IPS DF 6.9 (cell line): Measurements from ENCODE around the gene MAP7D3.
"Not testable (repeated sequence)": the region's sequence is repeated elsewhere in the genome, so short reads cannot be mapped to it uniquely, and the experiment has no call there.

ENCODE experiments used
- DNase-seq: peaks from one replicate; pipeline ENCODE4 v3.0.0-alpha.2; 2013; ENCODE audit warnings: low read depth, low spot score
- H3K27ac ChIP-seq: one replicate; pipeline ENCODE4 v1.5.1; 2013; ENCODE audit warnings: low read length, control low read depth
- H3K27me3 ChIP-seq: 2 replicates; pipeline ENCODE4 v1.6.1; 2013; ENCODE audit warnings: mild to moderate bottlenecking, low read length; ENCODE audit not compliant: control insufficient read depth, insufficient read depth
- H3K36me3 ChIP-seq: 2 replicates; pipeline ENCODE4 v1.6.1; 2013; ENCODE audit warnings: low read length; ENCODE audit not compliant: control insufficient read depth, insufficient read depth
- H3K4me1 ChIP-seq: 2 replicates; pipeline ENCODE4 v1.6.1; 2013; ENCODE audit warnings: low read length; ENCODE audit not compliant: control insufficient read depth, insufficient read depth
- H3K4me3 ChIP-seq: 2 replicates; pipeline ENCODE4 v1.5.1; 2013; ENCODE audit warnings: mild to moderate bottlenecking, low read length
- H3K9me3 ChIP-seq: 2 replicates; pipeline ENCODE4 v1.6.1; 2013; ENCODE audit warnings: low read length, inconsistent platforms; ENCODE audit not compliant: control insufficient read depth, insufficient read depth
- WGBS: extraction: QIAGEN DNeasy Blood & Tissue Kit; methylation state at CpG from one replicate; pipeline ENCODE4 v1.1.7; 2013; ENCODE audit warnings: mixed read lengths, missing lambda C conversion rate; ENCODE audit not compliant: insufficient read length, insufficient coverage; 5-methylcytosine and 5-hydroxymethylcytosine counted together

MAP7D3 gene, protein sequence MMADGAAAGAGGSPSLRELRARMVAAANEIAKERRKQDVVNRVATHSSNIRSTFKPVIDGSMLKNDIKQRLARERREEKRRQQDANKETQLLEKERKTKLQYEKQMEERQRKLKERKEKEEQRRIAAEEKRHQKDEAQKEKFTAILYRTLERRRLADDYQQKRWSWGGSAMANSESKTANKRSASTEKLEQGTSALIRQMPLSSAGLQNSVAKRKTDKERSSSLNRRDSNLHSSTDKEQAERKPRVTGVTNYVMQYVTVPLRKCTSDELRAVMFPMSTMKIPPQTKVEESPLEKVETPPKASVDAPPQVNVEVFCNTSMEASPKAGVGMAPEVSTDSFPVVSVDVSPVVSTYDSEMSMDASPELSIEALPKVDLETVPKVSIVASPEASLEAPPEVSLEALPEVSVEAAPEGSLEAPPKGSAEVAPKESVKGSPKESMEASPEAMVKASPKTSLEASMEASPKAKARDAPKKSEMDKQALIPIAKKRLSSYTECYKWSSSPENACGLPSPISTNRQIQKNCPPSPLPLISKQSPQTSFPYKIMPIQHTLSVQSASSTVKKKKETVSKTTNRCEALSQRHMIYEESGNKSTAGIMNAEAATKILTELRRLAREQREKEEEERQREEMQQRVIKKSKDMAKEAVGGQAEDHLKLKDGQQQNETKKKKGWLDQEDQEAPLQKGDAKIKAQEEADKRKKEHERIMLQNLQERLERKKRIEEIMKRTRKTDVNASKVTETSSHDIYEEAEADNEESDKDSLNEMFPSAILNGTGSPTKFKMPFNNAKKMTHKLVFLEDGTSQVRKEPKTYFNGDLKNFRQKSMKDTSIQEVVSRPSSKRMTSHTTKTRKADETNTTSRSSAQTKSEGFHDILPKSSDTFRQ

DNA sequence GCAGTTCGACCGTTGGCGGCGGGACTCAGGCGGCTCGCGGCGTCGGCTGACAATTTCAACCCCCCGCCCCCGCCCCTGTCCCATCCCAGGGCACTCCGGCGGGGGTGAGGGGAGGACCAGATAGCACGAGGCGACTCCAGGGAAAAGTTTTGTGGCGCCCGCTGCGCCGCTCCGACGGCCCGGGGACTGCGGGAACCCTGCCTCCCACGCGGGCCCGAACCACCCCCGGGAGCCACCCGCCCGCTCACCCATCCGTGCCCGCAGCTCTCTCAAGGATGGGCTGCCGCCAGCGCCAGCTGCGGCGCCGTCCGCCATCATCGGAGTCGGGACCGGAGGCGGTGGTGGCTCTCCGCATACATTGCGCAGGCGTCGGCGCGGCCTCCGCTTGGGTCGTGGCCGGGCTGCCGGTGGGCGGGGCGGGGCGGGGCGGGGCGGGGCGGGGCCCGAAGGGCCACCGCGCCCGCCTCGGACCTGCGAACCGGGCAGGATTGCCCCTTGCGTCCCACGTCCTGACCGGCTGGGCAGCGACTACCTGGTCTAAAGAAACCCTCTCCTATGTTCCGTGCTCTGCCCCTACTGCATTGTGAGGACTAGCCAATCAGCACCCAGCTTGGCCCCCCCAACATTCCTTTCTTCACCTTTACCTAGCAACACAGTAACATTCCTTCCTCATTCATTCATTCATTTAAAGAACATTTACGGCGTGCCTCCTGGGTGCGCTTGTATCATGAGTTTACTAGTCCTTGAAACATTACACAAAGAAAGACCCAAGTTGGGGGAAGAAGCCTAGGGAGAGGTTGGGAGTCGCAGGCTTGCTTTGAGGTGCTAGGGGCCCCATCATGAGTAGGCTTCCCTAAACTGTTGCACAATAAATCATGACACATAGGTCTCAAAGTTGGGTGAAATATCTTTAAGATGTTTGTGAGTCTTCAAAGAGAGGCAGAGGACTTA, at the start of gene MAP7D3:
Gene MAP7D3 (minus strand): TSS at position 360 of the 951 bp plus-strand sequence. CDS start 42 bp downstream, at position 318.
- Histone ChIP-seq H3K27ac (no peak within 1 kb of the TSS), H3K27me3 (no peaks in the 10 kb centered on the region), H3K4me3 (peak within 1 kb of the TSS; percentile 69; the same call in 1 of the 2 replicates), H3K4me1 (peaks cover 2% of the 10 kb centered on the region; the same call in 1 of the 2 replicates), H3K36me3 (no peaks in the 10 kb centered on the region), H3K9me3 (no peaks in the 10 kb centered on the region)
- no peak for DNase-seq
- no CpG with 5 or more reads among the region's 73 CpGs for WGBS

GRCh38 chrX:136300721-136301120, 49.5 kb upstream of the MAP7D3 start, which contains the start of gene ADGRG4:
Gene ADGRG4 (plus strand): TSS chrX:136300963. CDS start chrX:136308778, 7,815 bp downstream.
- H3K9me3 ChIP-seq, H3K4me3 ChIP-seq, DNase-seq, H3K4me1 ChIP-seq, H3K27me3 ChIP-seq, H3K36me3 ChIP-seq, H3K27ac ChIP-seq: not testable (repeated sequence)
- no CpG with 5 or more reads among the region's 4 CpGs for WGBS

DNA sequence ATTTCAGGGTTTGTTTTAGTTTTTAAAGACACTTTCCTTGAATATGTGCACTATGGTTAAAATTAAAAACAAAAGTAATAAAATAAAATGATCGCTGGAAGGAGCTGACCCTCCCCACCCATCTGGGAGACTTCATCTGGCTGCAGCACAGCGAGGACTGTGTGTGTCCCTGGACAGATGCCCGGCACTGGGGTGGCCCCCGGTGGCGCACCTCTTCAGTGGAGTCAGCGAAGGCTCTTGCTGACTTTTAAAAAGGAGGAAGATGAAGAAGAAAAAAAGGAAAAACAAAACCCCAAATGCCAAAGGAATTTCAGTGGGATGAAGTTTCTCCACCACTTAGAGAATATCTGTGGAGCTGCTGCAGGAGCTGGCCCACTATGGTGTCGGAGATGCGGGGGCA, 44.2 kb upstream of the MAP7D3 start:
- H3K27me3 ChIP-seq = no peaks in the 10 kb centered on the region
- WGBS = no CpG with 5 or more reads among the region's 8 CpGs

DNA sequence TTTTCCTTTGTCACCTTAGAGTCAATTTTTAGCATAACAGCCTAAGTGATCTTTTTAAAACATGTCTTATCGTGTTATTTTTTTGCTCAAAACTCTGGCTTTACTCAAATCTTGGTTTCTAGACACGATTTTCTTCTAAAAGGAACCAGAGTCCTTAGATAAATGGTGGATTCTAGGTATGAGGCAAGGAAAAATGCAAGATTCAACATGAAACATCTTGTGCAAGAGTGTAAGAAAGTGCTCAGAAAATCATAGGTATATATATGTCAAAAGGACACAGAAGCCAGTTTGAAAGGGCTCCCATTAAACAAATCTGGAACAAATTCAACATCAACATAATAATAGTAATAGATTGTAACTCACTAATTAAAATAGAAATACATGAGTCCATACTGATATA, 41.5 kb upstream of the MAP7D3 start:
- no peaks in the 10 kb centered on the region for H3K9me3 ChIP-seq
- no CpG with 5 or more reads among the region's 2 CpGs for WGBS
- no peak for DNase-seq
- no peaks in the 10 kb centered on the region for H3K36me3 ChIP-seq
- H3K4me1 ChIP-seq = no peaks in the 10 kb centered on the region
- H3K4me3 ChIP-seq = no peak overlapping the region
- no peaks in the 10 kb centered on the region for H3K27me3 ChIP-seq
- no peak overlapping the region for H3K27ac ChIP-seq

More for the DNA sequence above, 44.2 kb upstream of the MAP7D3 start:
- no peak overlapping the region for H3K27ac ChIP-seq
- no peak overlapping the region for H3K4me3 ChIP-seq
- H3K36me3 ChIP-seq = no peaks in the 10 kb centered on the region
- no peak for DNase-seq
- no peaks in the 10 kb centered on the region for H3K9me3 ChIP-seq
- no peaks in the 10 kb centered on the region for H3K4me1 ChIP-seq

DNA sequence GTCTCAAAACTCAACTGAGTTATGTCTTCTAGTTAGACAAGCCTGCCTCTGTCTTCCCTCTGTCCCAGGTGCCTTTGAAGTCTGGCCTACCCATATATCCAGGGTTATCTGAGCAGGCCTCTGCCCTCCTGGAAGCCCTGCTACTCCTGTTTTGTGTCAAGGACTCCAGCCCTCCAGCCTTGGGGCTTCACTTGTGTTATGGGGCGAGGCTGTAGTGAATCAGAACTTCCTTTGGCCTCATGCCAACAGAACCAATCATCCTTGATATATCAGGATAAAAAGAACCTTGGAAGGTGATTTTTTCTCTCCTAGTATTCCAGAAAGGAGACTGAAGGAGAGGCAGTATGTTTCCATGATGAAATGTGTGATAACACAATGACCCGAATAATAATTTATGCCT, 40.6 kb upstream of the MAP7D3 start:
- H3K36me3 ChIP-seq = no peaks in the 10 kb centered on the region
- no peaks in the 10 kb centered on the region for H3K4me1 ChIP-seq
- WGBS = no CpG with 5 or more reads among the region's 2 CpGs
- H3K4me3 ChIP-seq = no peak overlapping the region
- H3K9me3 ChIP-seq = no peaks in the 10 kb centered on the region
- H3K27me3 ChIP-seq = no peaks in the 10 kb centered on the region
- DNase-seq = no peak
- H3K27ac ChIP-seq = no peak overlapping the region

- DNase-seq, H3K36me3 ChIP-seq: not testable (repeated sequence)
- no CpG with 5 or more reads among the region's 5 CpGs for WGBS
These were observed 35.2 kb upstream of the MAP7D3 start for GRCh38 chrX:136286375-136286774.

GRCh38 chrX:136275553-136275952, 24.4 kb upstream of the MAP7D3 start:
- H3K36me3 ChIP-seq = no peaks in the 10 kb centered on the region
- no peaks in the 10 kb centered on the region for H3K9me3 ChIP-seq
- no peaks in the 10 kb centered on the region for H3K4me1 ChIP-seq
- no peak overlapping the region for H3K27ac ChIP-seq
- no CpG with 5 or more reads among the region's 4 CpGs for WGBS
- no peaks in the 10 kb centered on the region for H3K27me3 ChIP-seq
- DNase-seq = no peak
- no peak overlapping the region for H3K4me3 ChIP-seq

More at GRCh38 chrX:136286375-136286774, 35.2 kb upstream of the MAP7D3 start:
- not testable (repeated sequence) for H3K27ac ChIP-seq, H3K9me3 ChIP-seq, H3K4me1 ChIP-seq, H3K27me3 ChIP-seq, H3K4me3 ChIP-seq

DNA sequence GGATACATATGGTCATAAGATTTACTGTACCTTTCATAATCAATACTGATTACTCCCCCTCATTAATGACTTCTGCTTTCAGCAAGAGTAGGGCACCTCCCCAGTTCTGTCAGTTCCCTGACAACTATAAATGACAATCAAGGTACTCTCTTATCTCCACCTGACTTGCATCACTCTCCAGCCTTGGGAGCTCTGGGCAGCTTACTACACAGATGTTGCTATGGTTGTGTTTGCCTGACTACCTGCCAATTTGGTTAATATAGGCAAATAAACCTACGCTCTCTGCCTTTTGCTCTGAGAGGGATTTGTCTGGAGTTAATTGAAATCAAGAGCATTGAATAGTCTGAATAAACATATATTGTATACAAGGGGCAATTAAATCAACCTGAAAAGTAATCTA, 22.8 kb upstream of the MAP7D3 start:
- no peaks in the 10 kb centered on the region for H3K27me3 ChIP-seq
- no peak for DNase-seq
- no CpG with 5 or more reads among the region's 1 CpG for WGBS
- H3K9me3 ChIP-seq = no peaks in the 10 kb centered on the region
- H3K27ac ChIP-seq = no peak overlapping the region
- no peak overlapping the region for H3K4me3 ChIP-seq
- H3K36me3 ChIP-seq = no peaks in the 10 kb centered on the region
- no peaks in the 10 kb centered on the region for H3K4me1 ChIP-seq

DNA sequence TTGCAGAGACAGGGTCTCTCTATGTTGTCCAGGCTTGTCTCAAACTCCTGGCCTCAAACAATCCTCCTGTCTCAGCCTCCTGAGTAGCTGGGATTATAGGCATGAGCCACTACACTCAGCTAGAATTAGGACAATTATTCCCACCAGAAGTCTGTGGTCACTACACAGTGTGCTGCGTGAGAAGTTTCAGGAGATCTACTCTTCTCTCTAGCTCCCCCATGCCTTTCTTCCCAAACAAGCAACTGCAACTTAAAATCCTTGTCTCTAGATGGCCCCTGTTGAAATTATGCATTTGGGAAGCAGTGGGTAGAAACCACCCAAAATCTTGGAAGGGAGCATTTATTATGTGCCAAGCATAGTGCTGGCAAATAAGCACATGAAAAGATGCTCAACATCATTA, 21.1 kb upstream of the MAP7D3 start:
- Histone ChIP-seq H3K4me1 (no peaks in the 10 kb centered on the region), H3K27ac (no peak overlapping the region), H3K36me3 (no peaks in the 10 kb centered on the region), H3K4me3 (no peak overlapping the region), H3K27me3 (no peaks in the 10 kb centered on the region), H3K9me3 (no peaks in the 10 kb centered on the region)
- no peak for DNase-seq
- WGBS = no CpG with 5 or more reads among the region's 1 CpG

DNA sequence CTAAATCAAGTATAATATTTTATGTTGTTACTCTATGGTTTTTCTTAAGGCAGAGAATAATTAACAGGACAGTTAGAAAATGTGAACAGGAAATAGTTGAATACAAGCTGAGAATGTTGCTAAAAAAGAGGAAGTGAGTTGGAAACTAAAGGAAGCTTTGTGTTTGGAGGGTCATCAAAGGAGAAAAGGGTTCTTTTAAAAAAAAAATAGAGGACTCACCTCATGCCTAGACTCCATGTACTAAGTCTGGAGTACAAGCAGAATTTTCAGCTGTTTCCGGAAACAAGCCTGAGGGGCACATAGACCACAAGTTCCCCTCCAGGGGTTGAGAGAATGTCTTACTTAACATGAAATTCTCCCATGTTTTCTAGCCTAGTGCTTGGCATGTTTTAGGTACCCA, 20.1 kb upstream of the MAP7D3 start:
- H3K27me3 ChIP-seq = no peaks in the 10 kb centered on the region
- H3K4me1 ChIP-seq = no peaks in the 10 kb centered on the region
- no peak overlapping the region for H3K4me3 ChIP-seq
- no peak overlapping the region for H3K27ac ChIP-seq
- no peaks in the 10 kb centered on the region for H3K36me3 ChIP-seq
- WGBS = no CpG with 5 or more reads among the region's 1 CpG
- H3K9me3 ChIP-seq = no peaks in the 10 kb centered on the region
- DNase-seq = no peak
